Kidney epithelial cell (primary cell): Measurements from ENCODE around the gene SEMA7A. TPM values are rescaled to one million over a fixed set of nuclear protein-coding genes. Genes with fewer than 3 reads are reported as not detected.

Source experiments
- DNase-seq: peaks from one replicate; pipeline ENCODE4 v3.0.0-alpha.2; 2010; ENCODE audit warnings: low read depth
- H3K27me3 ChIP-seq: 2 replicates; pipeline ENCODE4 v1.6.0; 2011; ENCODE audit warnings: low read length; ENCODE audit not compliant: control insufficient read depth, insufficient read depth
- H3K36me3 ChIP-seq: 2 replicates; pipeline ENCODE4 v1.5.1; 2011; ENCODE audit warnings: low read length; ENCODE audit not compliant: control insufficient read depth, insufficient read depth
- H3K4me3 ChIP-seq: 2 replicates; pipeline ENCODE4 v1.5.1; 2011; ENCODE audit warnings: low read depth, mild to moderate bottlenecking, control low read depth, low read length
- CTCF ChIP-seq: IDR thresholded peaks from 2 replicates; pipeline ENCODE4 v1.5.1; 2011; ENCODE audit warnings: mild to moderate bottlenecking, moderate library complexity, low read length, control low read depth, inconsistent platforms; ENCODE audit not compliant: insufficient read depth, poor library complexity, severe bottlenecking
- total RNA-seq: library from RNA; depleted of rRNA; stranded (reverse); fragments of >200 nt; gene quantifications from 2 replicates; pipeline ENCODE4 v1.2.3, GENCODE V29; 2015

SEMA7A gene
- total RNA-seq, 1 donor from 2014 or later, result 289 TPM

- TF ChIP-seq CTCF, result no peak
- no peak for DNase-seq
- Histone ChIP-seq H3K36me3 (no peaks in the 10 kb centered on the region), H3K27me3 (no peaks in the 10 kb centered on the region), H3K4me3 (no peak overlapping the region)
Observed at GRCh38 chr15:74402337-74402841, 31.4 kb downstream of the SEMA7A start.

GRCh38 chr15:74400915-74401757 is 32.6 kb downstream of the SEMA7A start:
- TF ChIP-seq CTCF, result no peak
- Histone ChIP-seq H3K27me3 (no peaks in the 10 kb centered on the region), H3K36me3 (no peaks in the 10 kb centered on the region), H3K4me3 (no peak overlapping the region)
- no peak for DNase-seq

- no peak for TF ChIP-seq CTCF
- DNase-seq, result no peak
- Histone ChIP-seq H3K27me3 (no peaks in the 10 kb centered on the region), H3K4me3 (no peak overlapping the region), H3K36me3 (no peaks in the 10 kb centered on the region)
Observed at GRCh38 chr15:74400313-74400860, 33.4 kb downstream of the SEMA7A start.

- no peaks in the 10 kb centered on the region for H3K36me3 ChIP-seq
- H3K27me3 ChIP-seq, result no peaks in the 10 kb centered on the region
- TF ChIP-seq CTCF, result no peak
- DNase-seq, result no peak
- H3K4me3 ChIP-seq, result no peak overlapping the region
Observed at GRCh38 chr15:74399511-74400312, 34.0 kb downstream of the SEMA7A start.

GRCh38 chr15:74399100-74399499 is 34.7 kb downstream of the SEMA7A start:
- Histone ChIP-seq H3K27me3 (no peaks in the 10 kb centered on the region), H3K36me3 (no peaks in the 10 kb centered on the region), H3K4me3 (no peak overlapping the region)
- DNase-seq, result no peak
- no peak for TF ChIP-seq CTCF
